HEK293 (cell line): Measurements from ENCODE around the gene SPRR3.

Experiments used
- CTCF ChIA-PET: fragments of 350-600 bp; formaldehyde crosslinking; extraction: SDS; loops from one replicate; lab custom pipeline; 2021; ENCODE audit warnings: antibody characterized with exemption; lab: Yijun Ruan, JAX
- POLR2A ChIA-PET: fragments of 300-600 bp; formaldehyde crosslinking; extraction: SDS; loops from one replicate; lab custom pipeline; 2020; ENCODE audit warnings: antibody characterized with exemption, inconsistent platforms; lab: Yijun Ruan, JAX
- H3K27ac ChIP-seq: fragments of 200-500 bp; sonication (Bioruptor generic); 2 replicates; pipeline ENCODE4 v1.5.1; 2014; ENCODE audit warnings: low read depth, low read length, control low read depth, inconsistent platforms; ENCODE audit errors: extremely low read depth
- H3K36me3 ChIP-seq, 2 experiments: fragments of 200-500 bp in 1 of 2; sonication (Bioruptor generic) in 1 of 2; 1 replicate in 1 of 2; 2 replicates in 1 of 2; pipeline ENCODE4 v1.5.1; 2014 to 2017; ENCODE audit warnings: inconsistent platforms in 2 of 2, low read length in 2 of 2; ENCODE audit not compliant: control insufficient read depth in 2 of 2, insufficient read depth in 1 of 2
- H3K4me1 ChIP-seq: fragments of 200-500 bp; sonication (Bioruptor generic); 2 replicates; pipeline ENCODE4 v1.5.1; 2014; ENCODE audit warnings: mild to moderate bottlenecking, low read length, inconsistent platforms; ENCODE audit not compliant: control insufficient read depth, insufficient read depth
- H3K4me3 ChIP-seq: 2 replicates; pipeline ENCODE4 v1.5.1; 2011; ENCODE audit warnings: low read depth, mild to moderate bottlenecking, control low read depth, low read length, moderate library complexity
- H3K9me3 ChIP-seq: fragments of 200-500 bp; sonication (Bioruptor generic); 2 replicates; pipeline ENCODE4 v1.5.1; 2014; ENCODE audit warnings: low read depth, low read length, inconsistent platforms; ENCODE audit not compliant: control insufficient read depth, insufficient read depth
- AEBP2 ChIP-seq: fragments of 450-650 bp; formaldehyde crosslinking; IDR thresholded peaks from 2 replicates; pipeline ENCODE4 v1.5.1; 2016; ENCODE audit warnings: missing biosample characterization, missing genetic modification characterization, borderline replicate concordance
- FEZF1 ChIP-seq: fragments of 450-650 bp; formaldehyde crosslinking; IDR thresholded peaks from 2 replicates; pipeline ENCODE4 v1.5.1; 2016; ENCODE audit warnings: missing biosample characterization, missing genetic modification characterization
- KLF10 ChIP-seq: fragments of 450-650 bp; IDR thresholded peaks from 2 replicates; pipeline ENCODE4 v1.5.1; 2018; ENCODE audit warnings: missing biosample characterization, mild to moderate bottlenecking, missing genetic modification characterization
- SCRT1 ChIP-seq: fragments of 450-650 bp; formaldehyde crosslinking; IDR thresholded peaks from 2 replicates; pipeline ENCODE4 v1.5.1; 2016; ENCODE audit warnings: missing biosample characterization, missing genetic modification characterization, borderline replicate concordance
- SP3 ChIP-seq: fragments of 450-650 bp; formaldehyde crosslinking; IDR thresholded peaks from 2 replicates; pipeline ENCODE4 v1.5.1; 2016; ENCODE audit warnings: missing biosample characterization, missing genetic modification characterization
- TCF7L2 ChIP-seq: IDR thresholded peaks from 2 replicates; pipeline ENCODE4 v1.6.1; 2011; ENCODE audit warnings: low read depth, mild to moderate bottlenecking, inconsistent platforms, low read length, moderate library complexity, borderline replicate concordance
- WT1 ChIP-seq: fragments of 450-650 bp; formaldehyde crosslinking; IDR thresholded peaks from 2 replicates; pipeline ENCODE4 v1.5.1; 2016; ENCODE audit warnings: missing biosample characterization, missing genetic modification characterization
- ZBTB17 ChIP-seq: fragments of 450-650 bp; formaldehyde crosslinking; IDR thresholded peaks from 2 replicates; pipeline ENCODE4 v1.5.1; 2016; ENCODE audit warnings: missing biosample characterization, missing genetic modification characterization
- ZBTB49 ChIP-seq: fragments of 450-650 bp; formaldehyde crosslinking; IDR thresholded peaks from 2 replicates; pipeline ENCODE4 v1.5.1; 2016; ENCODE audit warnings: missing biosample characterization, missing genetic modification characterization, low read depth
- ZNF133 ChIP-seq: fragments of 450-650 bp; formaldehyde crosslinking; IDR thresholded peaks from 2 replicates; pipeline ENCODE4 v1.5.1; 2016; ENCODE audit warnings: missing biosample characterization, missing genetic modification characterization
- ZNF140 ChIP-seq: fragments of 450-650 bp; formaldehyde crosslinking; IDR thresholded peaks from 2 replicates; pipeline ENCODE4 v1.5.1; 2016; ENCODE audit warnings: missing biosample characterization, missing genetic modification characterization
- ZNF221 ChIP-seq: fragments of 450-650 bp; formaldehyde crosslinking; IDR thresholded peaks from 2 replicates; pipeline ENCODE4 v1.5.1; 2017; ENCODE audit warnings: missing biosample characterization, missing genetic modification characterization, borderline replicate concordance
- ZNF223 ChIP-seq: fragments of 450-650 bp; formaldehyde crosslinking; IDR thresholded peaks from 2 replicates; pipeline ENCODE4 v1.5.1; 2016; ENCODE audit warnings: missing biosample characterization, missing genetic modification characterization
- ZNF266 ChIP-seq: fragments of 450-650 bp; formaldehyde crosslinking; IDR thresholded peaks from 2 replicates; pipeline ENCODE4 v1.5.1; 2016; ENCODE audit warnings: missing biosample characterization, missing genetic modification characterization, low read depth
- ZNF416 ChIP-seq: fragments of 450-650 bp; formaldehyde crosslinking; IDR thresholded peaks from 2 replicates; pipeline ENCODE4 v1.5.1; 2016; ENCODE audit warnings: missing biosample characterization, missing genetic modification characterization
- ZNF530 ChIP-seq: fragments of 450-650 bp; formaldehyde crosslinking; IDR thresholded peaks from 2 replicates; pipeline ENCODE4 v1.5.1; 2016; ENCODE audit warnings: low read depth, missing biosample characterization, missing genetic modification characterization
- ZNF580 ChIP-seq: fragments of 450-650 bp; formaldehyde crosslinking; IDR thresholded peaks from 2 replicates; pipeline ENCODE4 v1.5.1; 2016; ENCODE audit warnings: missing biosample characterization, missing genetic modification characterization
- ZNF626 ChIP-seq: fragments of 450-650 bp; sonication (Bioruptor Pico); formaldehyde crosslinking; IDR thresholded peaks from 2 replicates; pipeline ENCODE4 v1.5.1; 2018; ENCODE audit warnings: missing biosample characterization, missing genetic modification characterization, inconsistent platforms
- ZNF654 ChIP-seq: fragments of 450-650 bp; formaldehyde crosslinking; IDR thresholded peaks from 2 replicates; pipeline ENCODE4 v1.5.1; 2016; ENCODE audit warnings: low read depth, missing biosample characterization, missing genetic modification characterization
- ZNF707 ChIP-seq: fragments of 450-650 bp; formaldehyde crosslinking; IDR thresholded peaks from 2 replicates; pipeline ENCODE4 v1.5.1; 2016; ENCODE audit warnings: missing biosample characterization, missing genetic modification characterization
- ZNF837 ChIP-seq: fragments of 450-650 bp; formaldehyde crosslinking; IDR thresholded peaks from 2 replicates; pipeline ENCODE4 v1.5.1; 2016; ENCODE audit warnings: missing biosample characterization, missing genetic modification characterization
- ZXDB ChIP-seq: fragments of 450-650 bp; formaldehyde crosslinking; IDR thresholded peaks from 2 replicates; pipeline ENCODE4 v1.5.1; 2016; ENCODE audit warnings: missing biosample characterization, missing genetic modification characterization
- TF ChIP-seq, protein P1 (sequence below): fragments of 450-650 bp; formaldehyde crosslinking; IDR thresholded peaks from 2 replicates; pipeline ENCODE4 v1.5.1; 2016; ENCODE audit warnings: missing biosample characterization, missing genetic modification characterization

The SPRR3 gene

DNA sequence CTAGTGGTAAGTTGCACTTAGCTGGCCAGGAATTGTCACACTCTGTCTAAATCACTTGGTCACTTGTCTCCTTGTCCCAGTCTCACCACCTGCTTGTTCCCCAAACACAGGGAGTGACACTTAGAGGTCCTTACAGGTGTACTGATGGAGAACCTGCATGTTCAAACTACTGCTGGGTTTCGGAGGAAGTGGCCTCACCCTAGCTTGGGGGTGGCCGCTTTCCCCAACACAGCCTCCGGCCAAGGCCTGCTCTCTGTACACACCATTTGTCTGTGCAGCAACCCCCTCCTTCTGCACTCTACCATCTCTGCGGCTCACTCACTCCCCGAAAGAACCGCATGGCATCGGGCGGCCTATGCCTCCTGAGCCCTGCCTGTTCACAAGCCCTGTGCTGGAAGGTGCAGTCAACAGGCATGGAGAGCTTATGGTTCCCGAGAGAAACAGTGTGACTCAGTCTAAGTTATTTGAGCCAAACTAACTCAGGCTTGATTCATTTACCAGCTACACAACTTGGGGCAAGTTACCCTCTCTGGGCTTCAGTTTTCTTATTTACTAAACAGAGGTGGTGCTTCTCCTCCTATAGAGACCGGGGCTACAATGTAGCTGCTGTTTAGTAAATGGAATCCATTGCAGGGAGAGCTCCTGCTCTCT lies 41.6 kb upstream of the SPRR3 start (continued):
- TF ChIP-seq AEBP2 (tag by site-specific recombination) = no peak
- no peak for TF ChIP-seq FEZF1 (tag by site-specific recombination)

- CTCF ChIA-PET = interaction anchor here (0.9 to 1.0 kb wide), 2 partner anchors 210 to 232 kb away, joined by 3 to 4 read pairs; no protein-coding TSS in a partner anchor
- H3K4me3 ChIP-seq = no peak overlapping the region
- no peaks in the 10 kb centered on the region for H3K9me3 ChIP-seq
- POLR2A ChIA-PET = no interaction called here
- H3K4me1 ChIP-seq = no peaks in the 10 kb centered on the region
- no peak for TF ChIP-seq ZNF654 (tag by site-specific recombination)
- no peak for TF ChIP-seq ZBTB49 (tag by site-specific recombination)
- no peak for TF ChIP-seq ZNF626
- TF ChIP-seq ZXDB (tag by site-specific recombination) = no peak
- TF ChIP-seq ZNF530 = no peak
- no peak for TF ChIP-seq ZNF580 (tag by site-specific recombination)
- TF ChIP-seq ZNF416 (tag by site-specific recombination) = no peak
- TF ChIP-seq ZNF837 (tag by site-specific recombination) = no peak
- no peak for TF ChIP-seq SP3
- no peak for TF ChIP-seq ZNF223 (tag by site-specific recombination)
- no peak for TF ChIP-seq ZNF221 (tag by site-specific recombination)
- TF ChIP-seq ZNF266 (tag by site-specific recombination) = no peak
- no peak for TF ChIP-seq KLF10 (tag by site-specific recombination)
- TF ChIP-seq WT1 = no peak
- no peak for TF ChIP-seq SCRT1 (tag by site-specific recombination)
- TF ChIP-seq ZNF140 (tag by site-specific recombination) = no peak
- no peak for TF ChIP-seq ZBTB17 (tag by site-specific recombination)
- H3K27ac ChIP-seq = no peak overlapping the region
- H3K36me3 ChIP-seq = no peaks in the 10 kb centered on the region
These were observed 41.0 kb upstream of the SPRR3 start for GRCh38 chr1:152960452-152961044.

DNA sequence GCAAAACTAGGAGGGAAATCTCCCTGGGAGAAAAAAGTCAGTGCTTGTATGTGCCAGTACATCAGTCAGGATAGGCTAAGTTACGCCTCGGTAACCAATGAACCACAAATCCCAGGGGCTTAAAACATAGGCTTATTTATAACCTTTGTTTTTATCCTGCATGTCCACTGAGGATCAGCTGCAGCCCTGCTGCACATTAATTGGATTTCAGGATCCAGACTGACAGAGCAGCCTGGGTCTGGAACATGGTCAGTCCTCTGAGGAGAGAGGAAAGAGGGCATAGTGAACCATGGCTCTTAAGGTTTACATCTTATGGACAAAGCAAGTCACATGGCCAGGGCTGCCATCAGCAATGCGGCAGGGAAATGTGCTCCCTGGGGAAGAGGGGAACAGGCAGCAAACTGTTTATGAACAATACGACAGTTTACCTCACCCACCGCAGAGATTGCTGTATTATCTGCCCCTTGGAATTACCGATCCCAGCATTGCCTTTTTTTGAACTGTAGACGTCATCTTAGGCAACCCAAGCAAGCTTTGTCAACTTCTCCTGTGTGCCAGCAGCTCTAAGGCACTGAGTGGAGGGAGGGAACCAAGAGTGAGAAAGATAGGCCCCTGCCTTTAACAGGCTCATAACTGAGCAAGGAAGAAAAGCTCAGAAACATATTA lies 40.2 kb upstream of the SPRR3 start:
- H3K27ac ChIP-seq = no peak overlapping the region
- no peaks in the 10 kb centered on the region for H3K4me1 ChIP-seq
- CTCF ChIA-PET = interaction anchor here (1.0 kb wide), 1 partner anchor 209 kb away, joined by 3 read pairs; no protein-coding TSS in a partner anchor
- H3K9me3 ChIP-seq = no peaks in the 10 kb centered on the region
- POLR2A ChIA-PET = no interaction called here
- TF ChIP-seq TCF7L2 = no peak
- TF ChIP-seq ZNF133 (tag by site-specific recombination) = no peak
- TF ChIP-seq, protein P1, sequence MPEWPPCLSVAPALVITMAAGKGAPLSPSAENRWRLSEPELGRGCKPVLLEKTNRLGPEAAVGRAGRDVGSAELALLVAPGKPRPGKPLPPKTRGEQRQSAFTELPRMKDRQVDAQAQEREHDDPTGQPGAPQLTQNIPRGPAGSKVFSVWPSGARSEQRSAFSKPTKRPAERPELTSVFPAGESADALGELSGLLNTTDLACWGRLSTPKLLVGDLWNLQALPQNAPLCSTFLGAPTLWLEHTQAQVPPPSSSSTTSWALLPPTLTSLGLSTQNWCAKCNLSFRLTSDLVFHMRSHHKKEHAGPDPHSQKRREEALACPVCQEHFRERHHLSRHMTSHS = no peak
- no peak for TF ChIP-seq ZNF707 (tag by site-specific recombination)
- TF ChIP-seq, all 188 proteins: peak for 0
- H3K4me3 ChIP-seq = no peak overlapping the region
- no peaks in the 10 kb centered on the region for H3K36me3 ChIP-seq
